OCI-LY3 (cell line): Measurements from ENCODE around the gene LGALSL.

Experiments used
- CTCF ChIP-seq: fragments of 200-600, 300-600 bp; sonication (generic); IDR thresholded peaks from 2 replicates; pipeline ENCODE4 v1.5.1; 2014; ENCODE audit warnings: antibody characterized with exemption, low read length, low read depth
- EZH2phosphoT487 ChIP-seq: fragments of 200-600 bp; shearing (Covaris generic); IDR thresholded peaks from 2 replicates; pipeline ENCODE4 v1.6.1; 2018; ENCODE audit warnings: antibody characterized with exemption, mixed run types, low read depth

DNA sequence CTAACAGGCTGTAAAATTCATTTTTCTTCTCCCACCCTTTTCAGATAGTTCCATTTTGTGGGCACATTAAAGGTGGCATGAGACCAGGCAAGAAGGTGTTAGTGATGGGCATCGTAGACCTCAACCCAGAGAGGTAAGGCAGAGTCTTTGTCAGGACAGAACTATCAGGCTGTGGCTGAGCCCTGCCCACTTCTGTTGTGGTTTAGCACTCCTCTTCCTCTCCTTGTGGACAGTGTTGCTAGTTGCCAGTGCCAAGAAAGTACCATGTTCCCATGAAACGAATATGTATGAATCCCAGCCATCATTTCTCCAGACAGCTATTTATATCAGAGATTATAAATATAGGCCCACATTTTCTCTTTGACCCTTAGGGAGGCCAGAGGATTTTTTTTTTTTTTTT lies 1.6 kb downstream of the LGALSL start:
- no peak for TF ChIP-seq CTCF
- TF ChIP-seq EZH2phosphoT487 = no peak
